Lung (tissue), 12 donors: ENCODE measurements around the gene GCC2. TPM values are rescaled to one million over a fixed set of nuclear protein-coding genes. Genes with fewer than 3 reads are reported as not detected.
"Not testable (repeated sequence)": the region's sequence is repeated elsewhere in the genome, so short reads cannot be mapped to it uniquely, and the experiment has no call there.

Source experiments
- ATAC-seq: fragments of 200-7000 bp; cut with Tn5 transposase; one replicate; pipeline ENCODE4 v1.9.1; 2020; ENCODE audit warnings: moderate number of reproducible peaks; ENCODE audit not compliant: insufficient read depth, low FRiP score
- DNase-seq, 3 donors: peaks; one replicate each; pipeline ENCODE4 v3.0.0-alpha.2; 2013 to 2017
- H3K27ac ChIP-seq, 2 donors: one replicate each; pipeline ENCODE4 v1.5.1; 2013; ENCODE audit warnings: mild to moderate bottlenecking in 2 of 2, moderate library complexity in 2 of 2, control low read depth in 1 of 2, inconsistent platforms in 1 of 2, low read depth in 1 of 2, low read length in 1 of 2
- H3K27me3 ChIP-seq, 3 donors: one replicate each; pipeline ENCODE4 v1.5.1; 2013; ENCODE audit warnings: low read length in 2 of 3; ENCODE audit not compliant: control insufficient read depth in 3 of 3, insufficient read depth in 3 of 3
- H3K36me3 ChIP-seq, 4 donors: one replicate each; pipeline ENCODE4 v1.5.1; 2013; ENCODE audit warnings: low read length in 4 of 4, mild to moderate bottlenecking in 1 of 4, moderate library complexity in 1 of 4; ENCODE audit not compliant: control insufficient read depth in 4 of 4, insufficient read depth in 4 of 4
- H3K4me1 ChIP-seq, 5 donors: one replicate each; pipeline ENCODE4 v1.5.1; 2013; ENCODE audit warnings: low read length in 5 of 5, mild to moderate bottlenecking in 2 of 5, moderate library complexity in 1 of 5; ENCODE audit not compliant: control insufficient read depth in 5 of 5, insufficient read depth in 5 of 5
- H3K4me3 ChIP-seq: one replicate; pipeline ENCODE4 v1.5.1; 2013; ENCODE audit warnings: mild to moderate bottlenecking, control low read depth, moderate library complexity
- H3K9ac ChIP-seq, 2 donors: one replicate each; pipeline ENCODE4 v1.5.1; 2013; ENCODE audit warnings: low read length in 2 of 2, control low read depth in 1 of 2; ENCODE audit not compliant: insufficient read depth in 1 of 2
- H3K9me3 ChIP-seq, 4 donors: one replicate each; pipeline ENCODE4 v1.5.1; 2013; ENCODE audit warnings: low read length in 3 of 4, mild to moderate bottlenecking in 1 of 4, moderate library complexity in 1 of 4; ENCODE audit not compliant: control insufficient read depth in 4 of 4, insufficient read depth in 3 of 4
- CTCF ChIP-seq: IDR thresholded peaks from 2 replicates; pipeline ENCODE4 v1.5.1; 2012; ENCODE audit warnings: mild to moderate bottlenecking; ENCODE audit errors: control extremely low read depth, extremely low read depth
- WGBS, 2 donors: extraction: QIAGEN DNeasy Blood & Tissue Kit; methylation state at CpG; one replicate each; pipeline ENCODE4 v1.1.7; 2013; 5-methylcytosine and 5-hydroxymethylcytosine counted together
- polyA plus RNA-seq, 2 donors: library from polyadenylated mRNA; stranded (reverse); fragments of 200-250 nt; gene quantifications; one replicate each; pipeline ENCODE4 v1.2.1, GENCODE V29; 2013
- total RNA-seq, 2 donors: library from RNA; depleted of rRNA in 1 of 2; stranded (reverse); fragments of >200 nt in 1 of 2; gene quantifications; one replicate each; pipeline ENCODE4 v1.2.1, GENCODE V29; 2014 to 2021
- donor health status: control.
- donor health status: control.
- donor health status: Bipolar disorder and iron deficiency.
- donor health status: healthy.
- donor health status: DM: yes; HTN: yes; CAD: no.

The GCC2 gene
- total and polyA plus RNA-seq, 4 donors, result 10.4 to 111 (median 23.0) TPM

DNA sequence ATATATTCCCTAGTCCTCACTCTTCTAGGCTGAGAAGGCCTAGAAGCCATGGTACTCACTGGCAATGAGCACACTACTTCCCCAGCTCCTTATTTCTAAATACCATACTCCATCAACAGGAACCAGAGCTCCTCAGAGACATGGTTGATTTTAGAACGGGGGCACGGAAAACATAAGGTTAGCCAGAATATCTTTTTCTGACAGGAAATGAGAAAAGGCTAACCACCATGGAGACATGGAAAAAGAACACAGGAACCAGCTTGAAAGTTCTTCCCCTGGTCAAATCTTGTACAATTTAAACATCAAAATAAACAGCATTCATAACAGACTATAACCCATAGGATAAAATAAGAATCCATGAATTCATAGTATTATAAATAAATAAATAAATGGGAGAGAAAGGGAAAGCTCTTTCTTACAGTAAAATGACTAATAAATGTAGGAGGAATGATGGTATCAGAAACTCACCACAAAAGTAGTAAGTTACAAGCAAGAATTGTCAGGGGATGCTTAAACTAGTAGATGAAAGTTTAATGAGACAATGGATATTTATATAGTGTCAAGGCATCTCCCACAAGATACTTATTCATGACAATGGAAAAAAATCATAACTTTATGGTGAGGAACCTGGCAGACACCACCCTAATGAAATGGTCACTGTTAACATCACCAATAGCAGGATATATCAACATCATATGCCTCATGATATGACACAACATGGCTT, 20.6 kb upstream of the GCC2 start:
- Histone ChIP-seq H3K36me3 (no peaks in the 10 kb centered on the region), H3K4me3 (no peak overlapping the region), H3K27me3 (no peaks in the 10 kb centered on the region), H3K9ac (no peak overlapping the region), H3K9me3 (no peaks in the 10 kb centered on the region), H3K27ac (no peak overlapping the region), H3K4me1 (no peaks in the 10 kb centered on the region)
- DNase-seq, result no peak
- no peak for ATAC-seq
- no peak for TF ChIP-seq CTCF
- WGBS, 2 donors, result 71 to 83% methylated on average over 2 of the region's 2 CpGs

DNA sequence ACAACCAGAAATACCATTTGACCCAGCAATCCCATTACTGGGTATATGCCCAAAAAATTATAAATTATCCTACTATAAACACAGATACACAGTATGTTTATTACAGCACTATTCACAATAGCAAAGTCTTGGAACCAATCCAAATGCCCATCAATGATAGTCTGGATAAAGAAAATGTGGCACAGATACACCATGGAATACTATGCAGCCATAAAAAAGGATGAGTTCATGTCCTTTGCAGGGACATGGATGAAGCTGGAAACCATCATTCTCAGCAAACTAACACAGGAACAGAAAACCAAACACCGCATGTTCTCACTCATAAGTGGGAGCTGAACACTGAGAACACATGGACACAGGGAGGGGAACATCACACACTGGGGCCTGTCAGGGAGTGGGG, 13.4 kb upstream of the GCC2 start:
- not testable (repeated sequence) for H3K9ac ChIP-seq, H3K36me3 ChIP-seq, DNase-seq, H3K4me3 ChIP-seq, H3K4me1 ChIP-seq, H3K27me3 ChIP-seq, ATAC-seq, H3K9me3 ChIP-seq, H3K27ac ChIP-seq
- 100% methylated on average over 1 of the region's 1 CpG for WGBS, 2 donors

- H3K9me3 ChIP-seq, result no peaks in the 10 kb centered on the region
- 86 to 93% methylated on average over 1 of the region's 1 CpG for WGBS, 2 donors
- no peak overlapping the region for H3K27ac ChIP-seq
- no peak for DNase-seq
- no peaks in the 10 kb centered on the region for H3K4me1 ChIP-seq
- no peak overlapping the region for H3K4me3 ChIP-seq
- no peak overlapping the region for H3K9ac ChIP-seq
- H3K27me3 ChIP-seq, result no peaks in the 10 kb centered on the region
- ATAC-seq, result no peak
- H3K36me3 ChIP-seq, result no peaks in the 10 kb centered on the region
- no peak for TF ChIP-seq CTCF
These were observed 12.0 kb upstream of the GCC2 start for GRCh38 chr2:108436976-108437375.

- DNase-seq (no peak), ATAC-seq (no peak)
- H3K9me3 ChIP-seq, result no peaks in the 10 kb centered on the region
- H3K4me1 ChIP-seq, result no peaks in the 10 kb centered on the region
- no peak overlapping the region for H3K9ac ChIP-seq
- no peak for TF ChIP-seq CTCF
- no peaks in the 10 kb centered on the region for H3K27me3 ChIP-seq
- H3K36me3 ChIP-seq, result no peaks in the 10 kb centered on the region
- H3K27ac ChIP-seq, result no peak overlapping the region
- 95 to 96% methylated on average over 2 of the region's 2 CpGs for WGBS, 2 donors
- H3K4me3 ChIP-seq, result no peak overlapping the region
These were observed 7.3 kb upstream of the GCC2 start for GRCh38 chr2:108441712-108442111.
